A673 (cell line): ENCODE data around the gene TENM3.

Experiments used
- EZH2 ChIP-seq: fragments of 200-600 bp; sonication (generic); IDR thresholded peaks from 2 replicates; pipeline ENCODE4 v1.6.1; 2017; ENCODE audit warnings: borderline replicate concordance, low read depth, mild to moderate bottlenecking, mixed read lengths, antibody characterized with exemption, low read length; ENCODE audit not compliant: poor library complexity, severe bottlenecking
- TF ChIP-seq, protein P1 (sequence below): fragments of 300-800, 200-600 bp; sonication (generic); conservative IDR thresholded peaks from 2 replicates; pipeline ENCODE4 v1.5.1; 2017; ENCODE audit warnings: low read depth, mild to moderate bottlenecking, antibody characterized with exemption, low read length, moderate library complexity, mixed read lengths

DNA sequence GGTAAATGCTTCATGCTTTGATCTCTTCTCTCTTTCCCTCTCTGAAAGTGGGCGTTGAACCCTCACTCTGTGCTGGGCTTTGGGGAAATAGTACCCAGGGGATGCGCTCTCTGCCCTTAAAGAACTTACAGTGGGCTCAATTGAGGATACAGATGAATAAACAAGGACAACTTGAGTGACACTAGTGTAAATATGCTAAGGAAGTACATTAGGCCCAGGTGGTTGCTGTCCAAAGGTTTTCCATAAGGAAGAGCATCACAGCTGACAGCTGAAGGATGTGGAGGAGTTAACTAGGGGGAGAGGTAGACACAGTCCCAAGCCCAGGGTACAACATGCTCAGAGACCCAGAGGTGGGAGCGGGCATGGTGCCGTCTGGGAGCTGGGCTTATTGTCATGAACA is 49.4 kb downstream of the TENM3 start:
- TF ChIP-seq, protein P1, sequence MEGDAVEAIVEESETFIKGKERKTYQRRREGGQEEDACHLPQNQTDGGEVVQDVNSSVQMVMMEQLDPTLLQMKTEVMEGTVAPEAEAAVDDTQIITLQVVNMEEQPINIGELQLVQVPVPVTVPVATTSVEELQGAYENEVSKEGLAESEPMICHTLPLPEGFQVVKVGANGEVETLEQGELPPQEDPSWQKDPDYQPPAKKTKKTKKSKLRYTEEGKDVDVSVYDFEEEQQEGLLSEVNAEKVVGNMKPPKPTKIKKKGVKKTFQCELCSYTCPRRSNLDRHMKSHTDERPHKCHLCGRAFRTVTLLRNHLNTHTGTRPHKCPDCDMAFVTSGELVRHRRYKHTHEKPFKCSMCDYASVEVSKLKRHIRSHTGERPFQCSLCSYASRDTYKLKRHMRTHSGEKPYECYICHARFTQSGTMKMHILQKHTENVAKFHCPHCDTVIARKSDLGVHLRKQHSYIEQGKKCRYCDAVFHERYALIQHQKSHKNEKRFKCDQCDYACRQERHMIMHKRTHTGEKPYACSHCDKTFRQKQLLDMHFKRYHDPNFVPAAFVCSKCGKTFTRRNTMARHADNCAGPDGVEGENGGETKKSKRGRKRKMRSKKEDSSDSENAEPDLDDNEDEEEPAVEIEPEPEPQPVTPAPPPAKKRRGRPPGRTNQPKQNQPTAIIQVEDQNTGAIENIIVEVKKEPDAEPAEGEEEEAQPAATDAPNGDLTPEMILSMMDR: no peak
- TF ChIP-seq EZH2: no peak
